Measurements from ENCODE around the gene COL23A1. TPM values are rescaled to one million over a fixed set of nuclear protein-coding genes. Genes with fewer than 3 reads are reported as not detected.

Gene COL23A1
- total RNA-seq, 2 donors from 2014 or later = 1.5 to 2.5 TPM

DNA sequence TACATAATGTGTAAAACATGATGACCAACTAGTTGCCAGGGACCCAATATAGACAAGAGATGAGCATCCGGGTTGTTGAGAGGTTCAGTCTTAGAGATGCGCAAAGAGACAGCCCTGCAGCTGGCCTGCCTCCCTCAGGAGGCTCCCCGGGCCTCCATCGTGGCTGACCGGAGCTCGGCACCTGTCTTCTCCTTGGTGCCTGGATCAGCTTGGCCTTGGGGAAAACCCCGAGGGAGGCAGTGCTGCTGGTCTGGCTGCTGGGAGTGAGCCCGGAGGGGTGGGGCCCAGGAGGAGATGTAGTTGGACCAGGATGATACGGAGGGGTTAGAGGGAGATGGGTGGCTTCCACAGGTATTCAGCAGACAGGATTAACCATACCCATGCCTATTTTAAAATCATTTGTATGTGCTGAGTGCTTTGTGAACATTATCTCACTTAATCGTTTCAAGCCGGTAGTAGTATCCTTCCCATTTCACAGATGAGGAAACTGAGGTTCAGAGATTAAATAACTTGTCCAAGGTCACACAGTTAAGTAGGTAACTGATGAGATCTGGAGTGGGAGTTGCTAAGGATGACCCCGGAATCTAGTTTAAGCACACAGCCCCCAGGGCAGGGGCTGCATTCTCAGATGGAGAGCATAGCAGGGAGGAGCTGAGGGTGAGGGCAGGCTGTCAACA lies 173.8 kb downstream of the COL23A1 start:
- no peak for ATAC-seq (ENCODE audit: insufficient number of reproducible peaks, low FRiP score, low read depth)
- H3K27ac ChIP-seq = no peak overlapping the region
- DNase-seq (ENCODE audit: low spot score) = no peak
- no peaks in the 10 kb centered on the region for H3K27me3 ChIP-seq (replicated peaks; ENCODE audit: insufficient read depth)
- H3K9me3 ChIP-seq = no peaks in the 10 kb centered on the region
- H3K36me3 ChIP-seq = no peaks in the 10 kb centered on the region
- no peaks in the 10 kb centered on the region for H3K4me1 ChIP-seq (ENCODE audit: control insufficient read depth in 1 of 2, low read depth in 2 of 2)
- no peak overlapping the region for H3K4me3 ChIP-seq
- no peak for TF ChIP-seq CTCF (IDR thresholded peaks at IDR 0.05)

DNA sequence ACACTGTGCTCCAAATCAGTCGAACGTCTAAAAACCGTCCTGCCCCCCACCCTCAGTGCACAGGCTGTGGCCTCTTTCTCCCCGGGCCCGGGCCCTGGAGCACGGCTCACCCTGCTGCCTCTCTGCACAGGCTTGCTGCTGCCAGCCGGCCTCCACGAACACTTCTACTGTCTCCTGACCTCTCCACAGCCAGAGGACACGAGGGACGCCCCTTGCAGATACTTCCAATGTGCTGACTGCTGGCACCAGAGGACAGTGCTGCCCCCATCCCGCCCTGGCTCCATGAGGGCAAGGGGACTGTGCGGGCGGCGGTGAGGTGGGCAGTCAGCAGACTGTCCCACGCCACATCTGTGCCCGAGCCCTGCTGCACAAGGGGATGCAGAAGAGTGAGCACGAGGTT lies 174.8 kb downstream of the COL23A1 start:
- no peaks in the 10 kb centered on the region for H3K36me3 ChIP-seq
- DNase-seq (ENCODE audit: low spot score) = no peak
- no peaks in the 10 kb centered on the region for H3K9me3 ChIP-seq
- no peak for ATAC-seq (ENCODE audit: insufficient number of reproducible peaks, low FRiP score, low read depth)
- H3K4me3 ChIP-seq = no peak overlapping the region
- TF ChIP-seq CTCF (IDR thresholded peaks at IDR 0.05) = no peak
- H3K27ac ChIP-seq = no peak overlapping the region
- H3K4me1 ChIP-seq (ENCODE audit: control insufficient read depth in 1 of 2, low read depth in 2 of 2) = no peaks in the 10 kb centered on the region
- H3K27me3 ChIP-seq (replicated peaks; ENCODE audit: insufficient read depth) = no peaks in the 10 kb centered on the region

DNA sequence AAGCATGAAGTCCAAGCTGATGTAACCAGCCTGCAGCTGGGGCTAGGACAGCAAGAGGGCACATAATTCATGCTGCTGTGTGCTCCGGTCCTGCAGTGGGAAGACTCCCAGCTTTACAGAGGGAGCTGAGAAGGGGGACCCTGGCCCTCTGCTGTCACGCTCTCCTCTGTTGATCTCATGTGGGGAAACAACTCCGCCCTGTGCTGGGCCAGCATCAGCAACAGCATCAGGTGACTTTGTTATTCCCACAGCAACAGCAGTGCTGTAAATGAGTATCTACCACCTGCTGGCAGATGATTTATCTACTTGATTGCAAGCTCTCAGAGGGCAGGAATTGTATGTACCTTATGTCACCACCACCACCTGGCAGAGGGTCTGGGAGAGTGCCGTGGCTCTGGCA lies 176.2 kb downstream of the COL23A1 start:
- no peaks in the 10 kb centered on the region for H3K9me3 ChIP-seq
- H3K36me3 ChIP-seq = no peaks in the 10 kb centered on the region
- H3K4me3 ChIP-seq = no peak overlapping the region
- DNase-seq (ENCODE audit: low spot score) = no peak
- no peaks in the 10 kb centered on the region for H3K27me3 ChIP-seq (replicated peaks; ENCODE audit: insufficient read depth)
- no peak overlapping the region for H3K27ac ChIP-seq
- no peak for TF ChIP-seq CTCF (IDR thresholded peaks at IDR 0.05)
- ATAC-seq (ENCODE audit: insufficient number of reproducible peaks, low FRiP score, low read depth) = no peak
- no peaks in the 10 kb centered on the region for H3K4me1 ChIP-seq (ENCODE audit: control insufficient read depth in 1 of 2, low read depth in 2 of 2)

GRCh38 chr5:178411083-178411482 lies 179.1 kb downstream of the COL23A1 start:
- Histone ChIP-seq H3K27ac (no peak overlapping the region), H3K4me1 (ENCODE audit: control insufficient read depth in 1 of 2, low read depth in 2 of 2) (no peaks in the 10 kb centered on the region), H3K36me3 (no peaks in the 10 kb centered on the region), H3K9me3 (peaks cover 4% of the 10 kb centered on the region), H3K27me3 (replicated peaks; ENCODE audit: insufficient read depth) (no peaks in the 10 kb centered on the region), H3K4me3 (no peak overlapping the region)
- DNase-seq (ENCODE audit: low spot score) (no peak), ATAC-seq (ENCODE audit: insufficient number of reproducible peaks, low FRiP score, low read depth) (no peak)
- no peak for TF ChIP-seq CTCF (IDR thresholded peaks at IDR 0.05)

- Histone ChIP-seq H3K4me3 (no peak overlapping the region), H3K9me3 (peaks cover 4% of the 10 kb centered on the region), H3K27me3 (replicated peaks; ENCODE audit: insufficient read depth) (no peaks in the 10 kb centered on the region), H3K36me3 (no peaks in the 10 kb centered on the region), H3K4me1 (ENCODE audit: control insufficient read depth in 1 of 2, low read depth in 2 of 2) (no peaks in the 10 kb centered on the region), H3K27ac (no peak overlapping the region)
- no peak for TF ChIP-seq CTCF (IDR thresholded peaks at IDR 0.05)
- no peak for ATAC-seq (ENCODE audit: insufficient number of reproducible peaks, low FRiP score, low read depth)
- no peak for DNase-seq (ENCODE audit: low spot score)
These were observed 182.5 kb downstream of the COL23A1 start for GRCh38 chr5:178407646-178408045.

Measured in thoracic aorta (tissue), 2 donors.